AG04450 (cell line): ENCODE measurements around the gene SLC25A36. TPM values are rescaled to one million over a fixed set of nuclear protein-coding genes. Genes with fewer than 3 reads are reported as not detected.
"Not testable (repeated sequence)": the region's sequence is repeated elsewhere in the genome, so short reads cannot be mapped to it uniquely, and the experiment has no call there.

Experiments
- CTCF ChIA-PET: fragments of 300-600, 350-600 bp; formaldehyde crosslinking; extraction: SDS; loops from one replicate; lab custom pipeline; 2022; ENCODE audit warnings: antibody characterized with exemption, inconsistent platforms; lab: Charles Lee
- POLR2A ChIA-PET: fragments of 350-600 bp; formaldehyde crosslinking; extraction: SDS; loops from one replicate; lab custom pipeline; 2021; ENCODE audit warnings: antibody characterized with exemption, inconsistent platforms; lab: Yijun Ruan, JAX
- DNase-seq: peaks from one replicate; pipeline ENCODE4 v3.0.0-alpha.2; 2011; ENCODE audit warnings: low read depth, low spot score
- H3K27ac ChIP-seq: one replicate; pipeline ENCODE4 v1.5.1; 2012; ENCODE audit warnings: low read depth, low read length, control low read depth
- H3K27me3 ChIP-seq: one replicate; pipeline ENCODE4 v1.6.0; 2012; ENCODE audit warnings: low read length; ENCODE audit not compliant: control insufficient read depth, insufficient read depth
- H3K4me3 ChIP-seq: 2 replicates; pipeline ENCODE4 v1.5.1; 2011; ENCODE audit warnings: mild to moderate bottlenecking, low read depth, low read length, control low read depth
- H3K9me3 ChIP-seq: 2 replicates; pipeline ENCODE4 v1.5.1; 2012; ENCODE audit warnings: low read length; ENCODE audit not compliant: control insufficient read depth, insufficient read depth
- polyA plus RNA-seq: library from polyadenylated mRNA; depleted of rRNA; stranded (reverse); fragments of >200 nt; gene quantifications from 2 replicates; pipeline ENCODE4 v1.2.3, GENCODE V29; 2011
- TF ChIP-seq, protein P1 (sequence below): IDR thresholded peaks from 2 replicates; pipeline ENCODE4 v1.5.1; 2011; ENCODE audit warnings: low read depth, low read length, control low read depth, inconsistent platforms

SLC25A36 gene
- polyA plus RNA-seq, 1 experiment = 104 TPM

DNA sequence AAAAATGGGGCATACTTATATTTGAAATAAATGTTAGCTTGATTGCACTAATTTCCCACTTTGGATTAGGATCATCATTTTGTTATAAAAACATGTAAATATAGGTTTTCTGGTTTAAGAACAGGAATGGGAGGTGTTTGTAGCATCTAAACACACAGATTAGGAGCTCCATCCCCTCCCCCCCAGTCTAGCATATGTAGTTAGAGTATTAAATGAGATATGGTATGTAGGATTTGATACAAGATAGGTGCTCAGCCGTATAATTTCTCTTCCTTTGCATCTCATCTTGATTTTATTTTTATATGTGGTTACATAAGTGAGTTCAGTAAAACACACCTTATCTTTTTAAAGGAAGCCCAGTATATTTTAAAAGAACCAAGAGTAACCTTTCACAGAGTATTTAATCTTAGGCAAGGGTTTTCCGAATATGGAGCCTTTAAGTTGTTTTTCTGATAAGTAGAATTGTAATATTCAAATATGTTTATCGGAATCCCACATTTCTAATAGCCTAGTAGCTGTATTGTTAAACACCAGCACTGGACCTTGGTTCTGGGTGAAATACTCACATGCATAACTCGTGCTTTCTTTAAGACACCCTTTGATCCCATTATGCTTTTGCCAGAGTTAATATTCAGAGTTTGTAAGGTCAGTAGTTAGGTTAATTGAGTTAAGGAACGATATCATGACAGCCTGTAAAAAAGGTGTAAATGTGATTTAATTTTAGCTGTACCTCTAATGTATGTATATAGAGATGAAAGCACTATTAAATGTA lies 2.3 kb downstream of the SLC25A36 start:
- peak overlapping the region; percentile 91 for H3K4me3 ChIP-seq
- CTCF ChIA-PET = interaction anchor here (1.1 to 2.0 kb wide), 6 partner anchors 21 to 288 kb away, joined by 3 to 8 read pairs (median 6); partner anchors contain the start of gene PXYLP1
- no peak for DNase-seq
- H3K27me3 ChIP-seq = no peaks in the 10 kb centered on the region
- TF ChIP-seq, protein P1, sequence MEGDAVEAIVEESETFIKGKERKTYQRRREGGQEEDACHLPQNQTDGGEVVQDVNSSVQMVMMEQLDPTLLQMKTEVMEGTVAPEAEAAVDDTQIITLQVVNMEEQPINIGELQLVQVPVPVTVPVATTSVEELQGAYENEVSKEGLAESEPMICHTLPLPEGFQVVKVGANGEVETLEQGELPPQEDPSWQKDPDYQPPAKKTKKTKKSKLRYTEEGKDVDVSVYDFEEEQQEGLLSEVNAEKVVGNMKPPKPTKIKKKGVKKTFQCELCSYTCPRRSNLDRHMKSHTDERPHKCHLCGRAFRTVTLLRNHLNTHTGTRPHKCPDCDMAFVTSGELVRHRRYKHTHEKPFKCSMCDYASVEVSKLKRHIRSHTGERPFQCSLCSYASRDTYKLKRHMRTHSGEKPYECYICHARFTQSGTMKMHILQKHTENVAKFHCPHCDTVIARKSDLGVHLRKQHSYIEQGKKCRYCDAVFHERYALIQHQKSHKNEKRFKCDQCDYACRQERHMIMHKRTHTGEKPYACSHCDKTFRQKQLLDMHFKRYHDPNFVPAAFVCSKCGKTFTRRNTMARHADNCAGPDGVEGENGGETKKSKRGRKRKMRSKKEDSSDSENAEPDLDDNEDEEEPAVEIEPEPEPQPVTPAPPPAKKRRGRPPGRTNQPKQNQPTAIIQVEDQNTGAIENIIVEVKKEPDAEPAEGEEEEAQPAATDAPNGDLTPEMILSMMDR = no peak
- H3K9me3 ChIP-seq = no peaks in the 10 kb centered on the region; the same call in 1 of the 2 replicates
- POLR2A ChIA-PET = no interaction called here
- no peak overlapping the region for H3K27ac ChIP-seq

DNA sequence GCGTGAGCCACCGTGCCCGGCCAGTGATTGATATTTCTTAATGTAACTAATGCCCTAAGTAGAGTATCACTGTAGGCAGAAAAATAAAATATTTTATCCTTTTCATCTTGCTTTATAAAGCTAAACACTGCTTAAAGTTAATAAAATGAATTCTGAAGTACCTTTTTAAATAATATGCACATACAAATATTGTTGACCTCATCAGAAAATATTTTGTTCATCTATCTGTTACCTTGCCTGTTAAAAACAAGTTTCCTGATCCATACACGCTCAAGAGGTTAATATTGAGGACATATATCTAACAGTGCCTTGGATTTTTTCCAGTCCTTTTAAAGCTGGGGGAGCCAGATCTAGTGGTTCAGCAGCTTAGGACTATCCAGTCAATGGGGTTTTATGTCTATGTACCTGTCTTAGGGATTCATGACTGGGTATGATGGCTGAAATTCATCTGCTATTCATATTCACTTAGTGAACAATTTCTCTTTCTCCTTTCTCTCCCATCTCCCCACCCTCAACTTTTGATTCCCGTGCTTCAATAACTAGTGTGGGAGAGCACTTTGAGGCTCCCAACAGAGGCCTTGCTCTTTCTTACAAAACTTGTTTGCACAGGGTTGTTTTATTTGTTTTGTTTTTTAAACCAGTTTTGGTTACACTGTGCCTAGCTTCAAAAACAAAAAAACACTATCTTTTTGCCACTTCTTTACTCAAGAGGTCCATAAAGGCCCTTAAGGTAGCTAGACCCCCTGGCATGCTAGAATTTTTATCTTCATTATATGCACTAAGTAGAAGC lies 7.0 kb downstream of the SLC25A36 start:
- CTCF ChIA-PET = interaction anchor here (1.0 to 1.3 kb wide), 2 partner anchors 27 to 50 kb away, joined by 3 read pairs; no protein-coding TSS in a partner anchor
- H3K4me3 ChIP-seq = no peak overlapping the region
- DNase-seq = no peak
- no peak overlapping the region for H3K27ac ChIP-seq
- no peaks in the 10 kb centered on the region for H3K27me3 ChIP-seq
- no peaks in the 10 kb centered on the region for H3K9me3 ChIP-seq
- POLR2A ChIA-PET = no interaction called here
- TF ChIP-seq, protein P1 = no peak

- Histone ChIP-seq H3K9me3 (no peaks in the 10 kb centered on the region), H3K27me3 (no peaks in the 10 kb centered on the region), H3K4me3 (no peak overlapping the region), H3K27ac (no peak overlapping the region)
- TF ChIP-seq, protein P1 = no peak
- POLR2A ChIA-PET = no interaction called here
- CTCF ChIA-PET = no interaction called here
- DNase-seq = no peak
Measured at GRCh38 chr3:140950144-140950543, 8.5 kb downstream of the SLC25A36 start.

DNA sequence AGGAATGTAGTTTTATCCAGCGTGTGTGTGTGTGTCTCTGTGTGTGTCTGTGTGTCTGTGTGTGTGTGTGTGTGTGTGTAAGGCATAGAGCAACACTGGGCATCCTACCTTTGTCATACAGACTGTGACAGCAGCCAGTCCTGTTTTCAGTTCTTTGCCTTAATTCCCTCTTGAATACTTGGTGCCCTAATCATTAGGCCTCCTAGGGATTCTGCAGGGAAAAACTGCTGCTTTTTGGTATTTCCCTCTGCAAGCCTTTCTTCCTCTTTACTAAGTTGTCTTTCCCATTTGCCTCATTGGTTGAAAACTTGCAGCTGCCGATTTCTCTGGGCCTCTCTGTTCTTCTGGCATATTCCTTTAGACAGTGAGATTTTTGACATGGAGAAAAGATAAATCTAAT lies 9.2 kb downstream of the SLC25A36 start:
- DNase-seq = no peak
- H3K4me3 ChIP-seq = no peak overlapping the region
- TF ChIP-seq, protein P1 = no peak
- H3K27ac ChIP-seq = no peak overlapping the region
- ChIA-PET POLR2A (no interaction called here), CTCF (no interaction called here)
- no peaks in the 10 kb centered on the region for H3K27me3 ChIP-seq
- no peaks in the 10 kb centered on the region for H3K9me3 ChIP-seq

DNA sequence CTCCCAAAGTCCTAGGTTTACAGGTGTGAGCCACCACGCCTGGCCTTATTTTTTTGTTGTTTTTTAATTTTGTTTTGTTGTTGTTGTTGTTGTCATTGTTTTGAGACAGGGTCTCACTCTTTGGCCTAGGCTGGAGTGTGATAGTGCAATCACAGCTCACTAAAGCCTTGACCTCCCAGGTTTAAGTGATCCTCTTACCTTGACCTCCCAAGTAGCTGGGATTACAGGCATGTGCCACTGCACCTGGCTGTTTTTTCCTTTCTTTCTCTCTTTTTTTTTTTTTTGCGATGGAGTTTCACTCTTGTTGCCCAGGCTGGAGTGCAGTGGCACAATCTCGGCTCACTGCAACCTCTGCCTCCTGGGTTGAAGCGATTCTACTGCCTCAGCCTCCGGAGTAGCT lies 10.1 kb downstream of the SLC25A36 start:
- CTCF ChIA-PET = interaction anchor here (0.6 to 2.7 kb wide), 3 partner anchors 29 to 356 kb away, joined by 3 to 8 read pairs (median 4); no protein-coding TSS in a partner anchor
- DNase-seq, H3K4me3 ChIP-seq, POLR2A ChIA-PET, H3K27me3 ChIP-seq, H3K27ac ChIP-seq, H3K9me3 ChIP-seq: not testable (repeated sequence)
